Osteoblast (primary cell): ENCODE results near the gene ANO3. TPM values are rescaled to one million over a fixed set of nuclear protein-coding genes. Genes with fewer than 3 reads are reported as not detected.

ENCODE experiments used
- DNase-seq: peaks from one replicate; pipeline ENCODE4 v3.0.0; 2011; ENCODE audit warnings: low spot score, mixed read lengths; ENCODE audit not compliant: insufficient read length; ENCODE audit errors: missing footprints
- H2AFZ ChIP-seq: 2 replicates; pipeline ENCODE4 v1.6.0; 2011; ENCODE audit warnings: mild to moderate bottlenecking, low read length
- H3K27ac ChIP-seq: 2 replicates; pipeline ENCODE4 v1.5.1; 2011; ENCODE audit warnings: mild to moderate bottlenecking, low read depth, low read length, moderate library complexity
- H3K27me3 ChIP-seq: 2 replicates; pipeline ENCODE4 v1.6.0; 2012; ENCODE audit warnings: mild to moderate bottlenecking, control low read depth, inconsistent platforms, low read length, moderate library complexity; ENCODE audit not compliant: insufficient read depth
- H3K36me3 ChIP-seq: 2 replicates; pipeline ENCODE4 v1.5.1; 2011; ENCODE audit warnings: mild to moderate bottlenecking, low read length, control low read depth, moderate library complexity; ENCODE audit not compliant: insufficient read depth
- H3K4me1 ChIP-seq: 2 replicates; pipeline ENCODE4 v1.5.1; 2011; ENCODE audit warnings: mild to moderate bottlenecking, low read length, control low read depth, moderate library complexity; ENCODE audit not compliant: insufficient read depth
- H3K4me2 ChIP-seq: 2 replicates; pipeline ENCODE4 v1.6.0; 2011; ENCODE audit warnings: mild to moderate bottlenecking, low read length; ENCODE audit not compliant: insufficient read depth
- H3K4me3 ChIP-seq: fragments of 200-600 bp; sonication (generic); 3 replicates; pipeline ENCODE4 v1.5.1; 2012; ENCODE audit warnings: mild to moderate bottlenecking, low read length, inconsistent platforms; ENCODE audit not compliant: insufficient read depth
- H3K79me2 ChIP-seq: 2 replicates; pipeline ENCODE4 v1.6.0; 2012; ENCODE audit warnings: mild to moderate bottlenecking, low read length, control low read depth, inconsistent platforms; ENCODE audit not compliant: insufficient read depth
- H3K9me3 ChIP-seq: 2 replicates; pipeline ENCODE4 v1.5.1; 2011; ENCODE audit warnings: low read depth, low read length, control low read depth
- H4K20me1 ChIP-seq: 2 replicates; pipeline ENCODE4 v1.6.0; 2012; ENCODE audit warnings: mild to moderate bottlenecking, low read length, control low read depth; ENCODE audit not compliant: insufficient read depth
- CTCF ChIP-seq: IDR thresholded peaks from 2 replicates; pipeline ENCODE4 v1.5.1; 2011; ENCODE audit warnings: mild to moderate bottlenecking, low read depth, low read length, moderate library complexity; ENCODE audit errors: extremely low read depth
- total RNA-seq: library from RNA; depleted of rRNA; stranded (reverse); fragments of >200 nt; gene quantifications from 2 replicates; pipeline ENCODE4 v1.2.3, GENCODE V29; 2012

Gene ANO3
- total RNA-seq, 1 donor = under 0.01 TPM

GRCh38 chr11:26675233-26675928 lies 343.5 kb downstream of the ANO3 start:
- H3K27me3 ChIP-seq = no peaks in the 10 kb centered on the region
- H3K4me2 ChIP-seq = no peak overlapping the region

GRCh38 chr11:26676641-26677040 lies 344.7 kb downstream of the ANO3 start:
- H4K20me1 ChIP-seq = no peaks in the 10 kb centered on the region
- no peak overlapping the region for H3K27ac ChIP-seq
- H3K79me2 ChIP-seq = no peaks in the 10 kb centered on the region
- H3K4me1 ChIP-seq = no peaks in the 10 kb centered on the region
- no peaks in the 10 kb centered on the region for H3K36me3 ChIP-seq
- no peak overlapping the region for H3K4me2 ChIP-seq
- no peak for TF ChIP-seq CTCF
- H2AFZ ChIP-seq = no peak overlapping the region
- no peaks in the 10 kb centered on the region for H3K9me3 ChIP-seq
- DNase-seq = no peak
- no peaks in the 10 kb centered on the region for H3K27me3 ChIP-seq
- H3K4me3 ChIP-seq = no peak overlapping the region

More at GRCh38 chr11:26675233-26675928, 343.5 kb downstream of the ANO3 start:
- DNase-seq = peak; percentile 46
- H3K4me3 ChIP-seq = no peak overlapping the region
- no peaks in the 10 kb centered on the region for H3K4me1 ChIP-seq
- H3K36me3 ChIP-seq = no peaks in the 10 kb centered on the region
- no peaks in the 10 kb centered on the region for H4K20me1 ChIP-seq
- H3K79me2 ChIP-seq = no peaks in the 10 kb centered on the region
- no peaks in the 10 kb centered on the region for H3K9me3 ChIP-seq
- no peak overlapping the region for H3K27ac ChIP-seq
- no peak for TF ChIP-seq CTCF
- H2AFZ ChIP-seq = no peak overlapping the region

- no peak for TF ChIP-seq CTCF
- Histone ChIP-seq H3K4me3 (no peak overlapping the region), H3K36me3 (no peaks in the 10 kb centered on the region), H3K9me3 (no peaks in the 10 kb centered on the region), H4K20me1 (no peaks in the 10 kb centered on the region), H3K4me2 (no peak overlapping the region), H3K4me1 (no peaks in the 10 kb centered on the region), H3K79me2 (no peaks in the 10 kb centered on the region), H3K27me3 (no peaks in the 10 kb centered on the region), H3K27ac (no peak overlapping the region), H2AFZ (no peak overlapping the region)
- no peak for DNase-seq
These were observed 345.6 kb downstream of the ANO3 start for GRCh38 chr11:26677566-26677965.

- H4K20me1 ChIP-seq = no peaks in the 10 kb centered on the region
- no peaks in the 10 kb centered on the region for H3K36me3 ChIP-seq
- no peaks in the 10 kb centered on the region for H3K9me3 ChIP-seq
- H3K27me3 ChIP-seq = no peaks in the 10 kb centered on the region
- H3K4me1 ChIP-seq = no peaks in the 10 kb centered on the region
- no peak overlapping the region for H2AFZ ChIP-seq
- no peak for TF ChIP-seq CTCF
- no peak overlapping the region for H3K4me3 ChIP-seq
- H3K4me2 ChIP-seq = no peak overlapping the region
- no peaks in the 10 kb centered on the region for H3K79me2 ChIP-seq
- no peak overlapping the region for H3K27ac ChIP-seq
- DNase-seq = no peak
These were observed 355.4 kb downstream of the ANO3 start for GRCh38 chr11:26687351-26687750.
